WTC11 (cell line): ENCODE results near the gene CCDC88B.

Source experiments
- ATF2 ChIP-seq: sonication (generic); formaldehyde crosslinking; IDR thresholded peaks from 2 replicates; pipeline ENCODE4 v1.8.1; 2022; ENCODE audit warnings: low read depth, missing genetic modification reagents, borderline replicate concordance
- CREB1 ChIP-seq: sonication (generic); formaldehyde crosslinking; IDR thresholded peaks from 2 replicates; pipeline ENCODE4 v1.8.0; 2023; ENCODE audit warnings: mild to moderate bottlenecking, missing genetic modification reagents
- CTCF ChIP-seq: fragments of 200-600 bp; IDR thresholded peaks from 2 replicates; pipeline ENCODE4 v1.8.0; 2022; ENCODE audit warnings: antibody characterized with exemption
- HMGXB4 ChIP-seq: sonication (generic); formaldehyde crosslinking; IDR thresholded peaks from 2 replicates; pipeline ENCODE4 v1.8.1; 2023; ENCODE audit warnings: mild to moderate bottlenecking, moderate library complexity, missing genetic modification reagents
- RELA ChIP-seq: sonication (generic); formaldehyde crosslinking; IDR thresholded peaks from 2 replicates; pipeline ENCODE4 v1.8.1; 2022; ENCODE audit warnings: missing genetic modification reagents, mild to moderate bottlenecking, borderline replicate concordance
- SP1 ChIP-seq: sonication (generic); formaldehyde crosslinking; conservative IDR thresholded peaks from 2 replicates; pipeline ENCODE4 v1.8.1; 2022; ENCODE audit warnings: missing genetic modification reagents
- STAT6 ChIP-seq: sonication (generic); formaldehyde crosslinking; conservative IDR thresholded peaks from 2 replicates; pipeline ENCODE4 v1.8.1; 2023; ENCODE audit warnings: mild to moderate bottlenecking, low read depth, missing genetic modification reagents, moderate library complexity
- TCF7 ChIP-seq: sonication (generic); formaldehyde crosslinking; IDR thresholded peaks from 2 replicates; pipeline ENCODE4 v1.8.0; 2022; ENCODE audit warnings: mild to moderate bottlenecking, low read depth, missing genetic modification reagents, moderate library complexity

- TF ChIP-seq RELA (CRISPR knock-in tag) (no peak), STAT6 (CRISPR knock-in tag) (no peak), HMGXB4 (CRISPR knock-in tag) (no peak), ATF2 (CRISPR knock-in tag) (no peak), CREB1 (CRISPR knock-in tag) (no peak), SP1 (no peak), TCF7 (CRISPR knock-in tag) (no peak), CTCF (no peak)
Measured at GRCh38 chr11:64360448-64360921, 20.5 kb downstream of the CCDC88B start.
